ENCODE data around the gene SH3BGRL. TPM values are rescaled to one million over a fixed set of nuclear protein-coding genes. Genes with fewer than 3 reads are reported as not detected.

Gene SH3BGRL
- total RNA-seq, 1 donor from 2014 or later = 117 TPM

DNA sequence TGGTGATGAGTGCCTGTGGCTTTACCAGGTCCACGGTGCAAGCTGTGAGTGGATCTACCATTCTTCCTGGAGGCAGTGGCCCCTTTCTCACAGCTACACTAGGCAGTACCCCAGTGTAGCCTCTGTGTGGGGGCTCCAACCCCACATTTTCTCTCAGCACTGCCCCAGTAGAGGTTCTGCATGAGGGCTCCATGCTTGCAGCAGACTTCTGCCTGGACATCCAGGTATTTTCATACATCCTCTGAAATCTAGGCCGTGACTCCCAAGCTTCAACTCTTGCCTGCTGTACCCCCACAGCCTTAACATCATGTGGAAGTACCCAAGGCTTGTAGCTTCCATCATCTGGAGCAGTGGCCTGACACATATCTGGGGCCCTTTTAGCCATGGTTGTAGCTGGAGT is 90.1 kb downstream of the SH3BGRL start:
- Mint-ChIP-seq H3K4me3 (no peak overlapping the region), H3K27ac (no peak overlapping the region), H3K9me3 (peaks cover 15% of the 10 kb centered on the region), H3K36me3 (ENCODE audit: low read depth) (peaks cover 75% of the 10 kb centered on the region), H3K27me3 (no peaks in the 10 kb centered on the region), H3K4me1 (peaks cover 2% of the 10 kb centered on the region)
- CTCF ChIA-PET = no interaction called here
- no peak for ATAC-seq (ENCODE audit: low read depth)
- TF ChIP-seq, protein P1, sequence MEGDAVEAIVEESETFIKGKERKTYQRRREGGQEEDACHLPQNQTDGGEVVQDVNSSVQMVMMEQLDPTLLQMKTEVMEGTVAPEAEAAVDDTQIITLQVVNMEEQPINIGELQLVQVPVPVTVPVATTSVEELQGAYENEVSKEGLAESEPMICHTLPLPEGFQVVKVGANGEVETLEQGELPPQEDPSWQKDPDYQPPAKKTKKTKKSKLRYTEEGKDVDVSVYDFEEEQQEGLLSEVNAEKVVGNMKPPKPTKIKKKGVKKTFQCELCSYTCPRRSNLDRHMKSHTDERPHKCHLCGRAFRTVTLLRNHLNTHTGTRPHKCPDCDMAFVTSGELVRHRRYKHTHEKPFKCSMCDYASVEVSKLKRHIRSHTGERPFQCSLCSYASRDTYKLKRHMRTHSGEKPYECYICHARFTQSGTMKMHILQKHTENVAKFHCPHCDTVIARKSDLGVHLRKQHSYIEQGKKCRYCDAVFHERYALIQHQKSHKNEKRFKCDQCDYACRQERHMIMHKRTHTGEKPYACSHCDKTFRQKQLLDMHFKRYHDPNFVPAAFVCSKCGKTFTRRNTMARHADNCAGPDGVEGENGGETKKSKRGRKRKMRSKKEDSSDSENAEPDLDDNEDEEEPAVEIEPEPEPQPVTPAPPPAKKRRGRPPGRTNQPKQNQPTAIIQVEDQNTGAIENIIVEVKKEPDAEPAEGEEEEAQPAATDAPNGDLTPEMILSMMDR (IDR thresholded peaks at IDR 0.05) = no peak
- intact Hi-C loops (cut with micrococcal nuclease) = no loop called here
- POLR2A ChIA-PET = no interaction called here
- DNase-seq = no peak

DNA sequence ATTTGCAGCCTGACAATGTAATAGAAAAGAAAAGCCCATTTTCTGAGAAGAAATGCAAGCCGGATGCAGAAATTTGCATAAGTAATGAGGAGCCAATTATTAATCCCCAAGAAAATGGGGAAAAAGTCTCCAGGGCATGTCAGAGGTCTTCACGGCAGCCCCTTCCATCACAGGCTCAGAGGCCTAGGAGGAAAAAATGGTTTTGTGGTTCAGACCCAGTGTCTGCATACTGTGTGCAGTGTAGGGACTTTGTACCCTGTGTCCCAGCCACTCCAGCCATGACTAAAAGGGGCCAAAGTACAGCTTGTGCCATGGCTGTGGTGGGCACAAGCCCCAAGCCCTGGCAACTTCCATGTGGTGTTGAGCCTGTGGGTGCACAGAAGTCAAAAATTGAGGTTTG is 92.2 kb downstream of the SH3BGRL start:
- H3K9me3 Mint-ChIP-seq = peaks cover 15% of the 10 kb centered on the region
- H3K27ac Mint-ChIP-seq = no peak overlapping the region
- peaks cover 71% of the 10 kb centered on the region for H3K36me3 Mint-ChIP-seq (ENCODE audit: low read depth)
- TF ChIP-seq, protein P1 (IDR thresholded peaks at IDR 0.05) = no peak
- no peak overlapping the region for H3K4me3 Mint-ChIP-seq
- no peak for ATAC-seq (ENCODE audit: low read depth)
- DNase-seq = no peak
- H3K4me1 Mint-ChIP-seq = peaks cover 2% of the 10 kb centered on the region
- ChIA-PET POLR2A (no interaction called here), CTCF (no interaction called here)
- no peaks in the 10 kb centered on the region for H3K27me3 Mint-ChIP-seq
- intact Hi-C loops (cut with micrococcal nuclease) = no loop called here

DNA sequence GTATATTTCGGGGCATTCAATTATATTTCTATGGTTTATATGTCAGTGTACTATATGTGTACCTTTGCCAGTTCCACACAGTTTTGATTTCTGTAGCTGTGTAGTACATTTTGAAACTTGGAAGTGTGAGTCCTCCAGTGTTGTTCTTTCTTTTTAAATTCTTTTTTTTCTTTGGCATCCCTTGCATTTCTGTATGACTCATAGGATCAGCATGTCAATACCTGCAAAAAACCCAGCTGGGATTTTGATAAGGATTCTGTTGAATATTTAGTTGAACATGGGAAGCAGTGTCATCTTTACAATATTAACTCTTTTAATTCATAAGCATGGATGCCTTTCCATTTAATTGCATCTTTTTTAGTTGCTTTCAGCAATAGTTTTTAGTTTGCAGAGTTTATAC is 100.0 kb downstream of the SH3BGRL start:
- Mint-ChIP-seq H3K36me3 (ENCODE audit: low read depth) (peaks cover 32% of the 10 kb centered on the region), H3K4me3 (no peak overlapping the region), H3K27ac (no peak overlapping the region), H3K4me1 (peaks cover 11% of the 10 kb centered on the region), H3K9me3 (peaks cover 6% of the 10 kb centered on the region), H3K27me3 (no peaks in the 10 kb centered on the region)
- ATAC-seq (ENCODE audit: low read depth) = no peak
- POLR2A ChIA-PET = no interaction called here
- intact Hi-C loops (cut with micrococcal nuclease) = no loop called here
- CTCF ChIA-PET = no interaction called here
- TF ChIP-seq, protein P1 (IDR thresholded peaks at IDR 0.05) = no peak
- DNase-seq = no peak

DNA sequence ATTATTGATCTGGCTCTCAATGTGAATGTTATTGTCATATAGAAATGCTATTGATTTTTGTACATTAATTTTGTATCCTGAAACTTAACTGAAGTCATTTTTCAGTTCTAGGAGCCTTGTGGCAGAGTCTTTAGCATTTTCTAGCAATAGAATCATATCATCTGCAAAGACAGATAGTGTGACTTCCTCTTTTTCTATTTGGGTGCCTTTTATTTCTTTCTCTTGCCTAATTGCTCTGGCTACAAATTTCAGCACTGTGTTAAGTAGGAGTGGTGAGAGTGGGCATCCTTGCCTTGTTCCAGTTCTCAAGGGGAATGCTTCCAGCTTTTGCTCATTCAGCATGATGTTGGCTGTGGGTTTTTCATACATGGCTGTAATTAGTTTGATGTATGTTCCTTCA is 102.7 kb downstream of the SH3BGRL start:
- peaks cover 6% of the 10 kb centered on the region for H3K9me3 Mint-ChIP-seq
- ATAC-seq (ENCODE audit: low read depth) (no peak), DNase-seq (no peak)
- H3K27ac Mint-ChIP-seq = no peak overlapping the region
- TF ChIP-seq, protein P1 (IDR thresholded peaks at IDR 0.05) = no peak
- peaks cover 11% of the 10 kb centered on the region for H3K4me1 Mint-ChIP-seq
- POLR2A ChIA-PET = no interaction called here
- CTCF ChIA-PET = no interaction called here
- H3K36me3 Mint-ChIP-seq (ENCODE audit: low read depth) = peaks cover 18% of the 10 kb centered on the region
- H3K27me3 Mint-ChIP-seq = no peaks in the 10 kb centered on the region
- intact Hi-C loops (cut with micrococcal nuclease) = no loop called here
- no peak overlapping the region for H3K4me3 Mint-ChIP-seq

DNA sequence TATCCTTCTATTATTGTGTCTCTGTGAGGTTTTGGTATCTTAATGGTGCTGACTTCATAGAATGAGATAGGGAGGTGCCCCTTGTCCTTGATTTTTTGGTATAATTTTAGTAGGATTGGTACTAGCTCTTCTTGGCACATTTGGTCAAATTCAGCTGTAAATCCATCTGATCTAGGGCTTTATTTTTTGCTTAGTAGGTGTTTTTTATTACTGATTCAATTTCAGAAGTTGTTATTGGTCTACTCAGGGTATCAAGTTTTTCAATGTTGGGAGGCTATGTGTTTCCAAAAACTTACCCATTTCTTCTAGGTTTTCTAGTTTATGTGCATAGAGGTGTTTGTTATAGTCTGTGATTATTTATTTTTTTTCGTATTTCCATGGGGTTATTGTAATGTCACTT is 103.3 kb downstream of the SH3BGRL start:
- Mint-ChIP-seq H3K36me3 (ENCODE audit: low read depth) (peaks cover 12% of the 10 kb centered on the region), H3K9me3 (peaks cover 6% of the 10 kb centered on the region), H3K4me1 (peaks cover 11% of the 10 kb centered on the region), H3K27ac (no peak overlapping the region), H3K27me3 (no peaks in the 10 kb centered on the region), H3K4me3 (no peak overlapping the region)
- ATAC-seq (ENCODE audit: low read depth) = no peak
- DNase-seq = no peak
- TF ChIP-seq, protein P1 (IDR thresholded peaks at IDR 0.05) = no peak
- ChIA-PET CTCF (no interaction called here), POLR2A (no interaction called here)
- intact Hi-C loops (cut with micrococcal nuclease) = no loop called here

Measured in activated B cell treated with CpG ODN at 0.5 μM for 24 hours (primary cell).